ENCODE data around the gene SBF2. TPM values are rescaled to one million over a fixed set of nuclear protein-coding genes. Genes with fewer than 3 reads are reported as not detected.

SBF2 gene
- total RNA-seq, 1 donor: 61.2 TPM

DNA sequence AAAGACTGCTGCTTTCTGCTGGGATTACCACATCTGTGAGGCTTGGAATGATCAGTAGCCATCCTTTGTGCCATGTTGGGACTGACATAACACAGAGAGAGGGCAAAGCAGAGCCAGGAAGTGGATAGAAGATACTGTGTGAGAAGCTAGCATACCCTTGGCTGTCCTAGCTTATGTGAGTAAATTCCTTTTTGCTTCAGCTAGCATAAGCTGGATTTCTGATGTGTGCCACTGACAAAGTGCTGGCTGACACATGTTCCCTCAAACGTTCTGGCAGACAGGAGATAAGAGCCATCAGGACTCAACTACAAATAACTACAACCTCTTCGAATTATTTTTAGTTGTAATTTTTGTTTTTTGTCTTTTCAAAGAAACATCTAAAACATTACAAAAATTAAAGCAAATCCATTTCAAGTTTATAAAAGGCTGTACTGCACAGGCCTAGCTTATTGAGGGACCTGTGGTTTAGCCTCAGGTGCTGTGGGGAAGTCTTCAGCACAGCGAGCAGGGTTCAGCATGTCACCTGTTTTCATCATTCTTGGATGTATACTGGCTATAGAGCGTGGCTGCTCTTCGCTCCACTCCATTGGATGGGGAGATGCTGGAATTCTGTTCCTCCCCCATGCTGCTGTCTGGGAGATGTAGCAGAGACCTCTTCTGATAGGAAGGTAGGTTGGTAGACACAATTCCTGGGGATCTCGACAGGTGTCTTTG lies 509.3 kb downstream of the SBF2 start:
- H3K4me3 ChIP-seq (ENCODE audit: insufficient read depth, low read length): no peak overlapping the region
- no peak for DNase-seq (ENCODE audit: insufficient read length, low spot score, missing footprints)
- H4K20me1 ChIP-seq (ENCODE audit: insufficient read depth, low read length): no peaks in the 10 kb centered on the region
- peaks cover 20% of the 10 kb centered on the region for H3K4me1 ChIP-seq (ENCODE audit: insufficient read depth, low read length)
- H2AFZ ChIP-seq (ENCODE audit: low read length): no peak overlapping the region
- TF ChIP-seq, protein P1, sequence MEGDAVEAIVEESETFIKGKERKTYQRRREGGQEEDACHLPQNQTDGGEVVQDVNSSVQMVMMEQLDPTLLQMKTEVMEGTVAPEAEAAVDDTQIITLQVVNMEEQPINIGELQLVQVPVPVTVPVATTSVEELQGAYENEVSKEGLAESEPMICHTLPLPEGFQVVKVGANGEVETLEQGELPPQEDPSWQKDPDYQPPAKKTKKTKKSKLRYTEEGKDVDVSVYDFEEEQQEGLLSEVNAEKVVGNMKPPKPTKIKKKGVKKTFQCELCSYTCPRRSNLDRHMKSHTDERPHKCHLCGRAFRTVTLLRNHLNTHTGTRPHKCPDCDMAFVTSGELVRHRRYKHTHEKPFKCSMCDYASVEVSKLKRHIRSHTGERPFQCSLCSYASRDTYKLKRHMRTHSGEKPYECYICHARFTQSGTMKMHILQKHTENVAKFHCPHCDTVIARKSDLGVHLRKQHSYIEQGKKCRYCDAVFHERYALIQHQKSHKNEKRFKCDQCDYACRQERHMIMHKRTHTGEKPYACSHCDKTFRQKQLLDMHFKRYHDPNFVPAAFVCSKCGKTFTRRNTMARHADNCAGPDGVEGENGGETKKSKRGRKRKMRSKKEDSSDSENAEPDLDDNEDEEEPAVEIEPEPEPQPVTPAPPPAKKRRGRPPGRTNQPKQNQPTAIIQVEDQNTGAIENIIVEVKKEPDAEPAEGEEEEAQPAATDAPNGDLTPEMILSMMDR (IDR thresholded peaks at IDR 0.05; ENCODE audit: extremely low read depth, low read depth, low read length): no peak
- no peak overlapping the region for H3K27ac ChIP-seq (ENCODE audit: low read depth, low read length)
- no peak overlapping the region for H3K4me2 ChIP-seq (ENCODE audit: insufficient read depth, low read length)
- no peaks in the 10 kb centered on the region for H3K79me2 ChIP-seq (ENCODE audit: insufficient read depth, low read length)
- H3K27me3 ChIP-seq (ENCODE audit: insufficient read depth, low read length): no peaks in the 10 kb centered on the region
- H3K36me3 ChIP-seq (ENCODE audit: insufficient read depth, low read length): peaks cover 58% of the 10 kb centered on the region
- no peaks in the 10 kb centered on the region for H3K9me3 ChIP-seq (ENCODE audit: low read depth, low read length)

DNA sequence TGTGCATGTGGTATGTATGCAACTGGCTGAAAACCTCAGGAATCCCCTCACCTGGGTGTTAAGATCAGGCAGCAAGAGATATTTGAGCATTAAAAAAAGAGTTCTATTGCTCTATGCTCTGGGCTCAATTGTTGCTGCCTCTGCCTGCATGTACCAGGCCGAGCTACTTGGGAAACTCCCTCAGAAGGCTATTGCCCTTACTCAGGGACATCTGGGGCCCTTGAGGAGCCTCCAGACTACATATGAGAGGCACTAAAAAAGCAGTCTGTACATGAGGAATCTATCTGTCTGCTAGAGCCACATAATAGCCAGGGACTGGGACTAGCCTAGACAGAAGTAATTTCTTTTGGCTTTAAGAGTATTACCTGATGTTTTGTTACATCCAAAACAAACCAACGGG lies 510.0 kb downstream of the SBF2 start:
- Histone ChIP-seq H3K27me3 (ENCODE audit: insufficient read depth, low read length) (no peaks in the 10 kb centered on the region), H3K27ac (ENCODE audit: low read depth, low read length) (no peak overlapping the region), H3K9me3 (ENCODE audit: low read depth, low read length) (no peaks in the 10 kb centered on the region), H3K36me3 (ENCODE audit: insufficient read depth, low read length) (peaks cover 60% of the 10 kb centered on the region), H4K20me1 (ENCODE audit: insufficient read depth, low read length) (no peaks in the 10 kb centered on the region), H2AFZ (ENCODE audit: low read length) (no peak overlapping the region), H3K4me1 (ENCODE audit: insufficient read depth, low read length) (peaks cover 19% of the 10 kb centered on the region), H3K4me3 (ENCODE audit: insufficient read depth, low read length) (no peak overlapping the region), H3K79me2 (ENCODE audit: insufficient read depth, low read length) (no peaks in the 10 kb centered on the region), H3K4me2 (ENCODE audit: insufficient read depth, low read length) (no peak overlapping the region)
- TF ChIP-seq, protein P1 (IDR thresholded peaks at IDR 0.05; ENCODE audit: extremely low read depth, low read depth, low read length): no peak
- DNase-seq (ENCODE audit: insufficient read length, low spot score, missing footprints): no peak

DNA sequence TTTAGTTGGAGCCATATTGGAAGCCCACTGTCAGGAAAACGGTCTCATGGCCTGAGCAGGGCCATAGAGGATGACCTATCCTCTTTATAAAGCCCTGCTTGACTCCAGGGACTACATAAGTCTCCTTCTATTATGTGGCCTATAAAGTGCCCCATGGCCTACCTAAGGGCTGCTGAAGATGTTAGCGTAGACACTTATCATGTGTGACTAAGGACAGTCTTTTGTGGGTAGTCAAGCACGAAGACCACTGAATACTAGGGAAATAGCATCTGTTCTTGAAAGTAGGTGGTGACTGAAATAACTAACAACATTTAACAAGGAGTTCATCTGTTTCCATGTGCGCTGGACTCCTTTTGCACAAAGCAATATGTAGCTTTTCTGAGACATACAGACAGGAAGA lies 513.1 kb downstream of the SBF2 start:
- peaks cover 59% of the 10 kb centered on the region for H3K36me3 ChIP-seq (ENCODE audit: insufficient read depth, low read length)
- H3K4me2 ChIP-seq (ENCODE audit: insufficient read depth, low read length): no peak overlapping the region
- DNase-seq (ENCODE audit: insufficient read length, low spot score, missing footprints): no peak
- peaks cover 8% of the 10 kb centered on the region for H3K4me1 ChIP-seq (ENCODE audit: insufficient read depth, low read length)
- peaks cover 8% of the 10 kb centered on the region for H3K79me2 ChIP-seq (ENCODE audit: insufficient read depth, low read length)
- H3K4me3 ChIP-seq (ENCODE audit: insufficient read depth, low read length): no peak overlapping the region
- no peaks in the 10 kb centered on the region for H3K9me3 ChIP-seq (ENCODE audit: low read depth, low read length)
- H3K27me3 ChIP-seq (ENCODE audit: insufficient read depth, low read length): no peaks in the 10 kb centered on the region
- no peak overlapping the region for H2AFZ ChIP-seq (ENCODE audit: low read length)
- H4K20me1 ChIP-seq (ENCODE audit: insufficient read depth, low read length): no peaks in the 10 kb centered on the region
- TF ChIP-seq, protein P1 (IDR thresholded peaks at IDR 0.05; ENCODE audit: extremely low read depth, low read depth, low read length): no peak
- H3K27ac ChIP-seq (ENCODE audit: low read depth, low read length): no peak overlapping the region

DNA sequence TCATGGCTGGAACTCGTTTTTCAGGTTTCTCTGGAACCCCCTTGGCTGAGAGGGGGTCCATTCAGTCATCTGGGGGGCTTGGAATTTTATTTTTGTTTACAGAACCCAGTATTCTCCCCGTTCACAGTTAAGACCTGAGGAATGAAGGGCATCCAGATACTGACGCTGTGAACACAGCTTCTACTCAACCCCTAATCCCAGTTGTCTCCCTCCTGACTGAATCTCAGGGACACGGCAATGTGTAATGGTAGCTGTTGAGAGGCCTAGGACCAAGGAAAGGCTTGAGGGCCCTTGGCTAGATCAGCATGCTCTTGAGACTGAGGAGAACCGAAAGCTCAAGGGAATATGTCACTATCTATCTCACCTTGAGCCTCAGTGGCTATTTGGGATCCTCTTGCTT lies 516.5 kb downstream of the SBF2 start:
- Histone ChIP-seq H3K9me3 (ENCODE audit: low read depth, low read length) (no peaks in the 10 kb centered on the region), H4K20me1 (ENCODE audit: insufficient read depth, low read length) (no peaks in the 10 kb centered on the region), H3K79me2 (ENCODE audit: insufficient read depth, low read length) (peaks cover 8% of the 10 kb centered on the region), H3K4me2 (ENCODE audit: insufficient read depth, low read length) (no peak overlapping the region), H3K36me3 (ENCODE audit: insufficient read depth, low read length) (peaks cover 40% of the 10 kb centered on the region), H3K27ac (ENCODE audit: low read depth, low read length) (no peak overlapping the region), H3K4me1 (ENCODE audit: insufficient read depth, low read length) (peaks cover 30% of the 10 kb centered on the region), H3K27me3 (ENCODE audit: insufficient read depth, low read length) (no peaks in the 10 kb centered on the region), H2AFZ (ENCODE audit: low read length) (no peak overlapping the region), H3K4me3 (ENCODE audit: insufficient read depth, low read length) (no peak overlapping the region)
- TF ChIP-seq, protein P1 (IDR thresholded peaks at IDR 0.05; ENCODE audit: extremely low read depth, low read depth, low read length): no peak
- DNase-seq (ENCODE audit: insufficient read length, low spot score, missing footprints): no peak

Measured in osteoblast (primary cell).